Mammary epithelial cell (primary cell): Measurements from ENCODE around the gene MAP7.

Source experiments
- EZH2 ChIP-seq: IDR thresholded peaks from 2 replicates; pipeline ENCODE4 v1.6.1; 2012; ENCODE audit warnings: low read length, inconsistent platforms, borderline replicate concordance
- TF ChIP-seq, protein P1 (sequence below), 2 donors: IDR thresholded peaks in 1 of 2; conservative IDR thresholded peaks in 1 of 2; 2 replicates each; pipeline ENCODE4 v1.5.1; 2011 to 2012; ENCODE audit warnings: inconsistent platforms in 2 of 2, low read length in 2 of 2, mild to moderate bottlenecking in 2 of 2, control low read depth in 1 of 2, low read depth in 1 of 2; ENCODE audit not compliant: insufficient read depth in 1 of 2; ENCODE audit errors: extremely low read depth in 1 of 2

DNA sequence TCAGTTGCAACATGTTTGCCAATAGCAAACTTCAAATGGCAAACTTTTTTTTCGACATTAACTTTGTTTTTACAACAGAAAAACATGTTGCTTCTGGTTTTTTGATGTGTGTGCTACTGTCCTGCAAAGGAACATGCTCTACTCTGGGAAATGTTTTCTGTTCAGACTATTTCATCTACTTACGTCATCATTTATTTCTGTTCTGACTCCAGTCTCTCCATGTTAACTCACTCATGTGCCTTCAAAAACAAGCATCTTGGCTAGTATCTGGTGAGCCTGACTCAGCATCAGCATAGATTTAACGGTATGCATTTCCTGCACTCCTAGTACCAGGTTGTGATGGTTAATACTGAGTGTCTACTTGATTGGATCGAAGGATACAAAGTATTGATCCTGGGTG is 36.1 kb upstream of the MAP7 start:
- TF ChIP-seq, protein P1, sequence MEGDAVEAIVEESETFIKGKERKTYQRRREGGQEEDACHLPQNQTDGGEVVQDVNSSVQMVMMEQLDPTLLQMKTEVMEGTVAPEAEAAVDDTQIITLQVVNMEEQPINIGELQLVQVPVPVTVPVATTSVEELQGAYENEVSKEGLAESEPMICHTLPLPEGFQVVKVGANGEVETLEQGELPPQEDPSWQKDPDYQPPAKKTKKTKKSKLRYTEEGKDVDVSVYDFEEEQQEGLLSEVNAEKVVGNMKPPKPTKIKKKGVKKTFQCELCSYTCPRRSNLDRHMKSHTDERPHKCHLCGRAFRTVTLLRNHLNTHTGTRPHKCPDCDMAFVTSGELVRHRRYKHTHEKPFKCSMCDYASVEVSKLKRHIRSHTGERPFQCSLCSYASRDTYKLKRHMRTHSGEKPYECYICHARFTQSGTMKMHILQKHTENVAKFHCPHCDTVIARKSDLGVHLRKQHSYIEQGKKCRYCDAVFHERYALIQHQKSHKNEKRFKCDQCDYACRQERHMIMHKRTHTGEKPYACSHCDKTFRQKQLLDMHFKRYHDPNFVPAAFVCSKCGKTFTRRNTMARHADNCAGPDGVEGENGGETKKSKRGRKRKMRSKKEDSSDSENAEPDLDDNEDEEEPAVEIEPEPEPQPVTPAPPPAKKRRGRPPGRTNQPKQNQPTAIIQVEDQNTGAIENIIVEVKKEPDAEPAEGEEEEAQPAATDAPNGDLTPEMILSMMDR (conservative IDR thresholded peaks at IDR 0.05 in 1 of 2, IDR thresholded peaks at IDR 0.05 in 1 of 2; ENCODE audit: extremely low read depth in 1 of 2, insufficient read depth in 1 of 2, low read depth in 1 of 2, low read length in 2 of 2), result no peak
- TF ChIP-seq EZH2, result no peak
